ENCODE results near the gene MTF1.
"Not testable (repeated sequence)": the region's sequence is repeated elsewhere in the genome, so short reads cannot be mapped to it uniquely, and the experiment has no call there.

MTF1 gene

DNA sequence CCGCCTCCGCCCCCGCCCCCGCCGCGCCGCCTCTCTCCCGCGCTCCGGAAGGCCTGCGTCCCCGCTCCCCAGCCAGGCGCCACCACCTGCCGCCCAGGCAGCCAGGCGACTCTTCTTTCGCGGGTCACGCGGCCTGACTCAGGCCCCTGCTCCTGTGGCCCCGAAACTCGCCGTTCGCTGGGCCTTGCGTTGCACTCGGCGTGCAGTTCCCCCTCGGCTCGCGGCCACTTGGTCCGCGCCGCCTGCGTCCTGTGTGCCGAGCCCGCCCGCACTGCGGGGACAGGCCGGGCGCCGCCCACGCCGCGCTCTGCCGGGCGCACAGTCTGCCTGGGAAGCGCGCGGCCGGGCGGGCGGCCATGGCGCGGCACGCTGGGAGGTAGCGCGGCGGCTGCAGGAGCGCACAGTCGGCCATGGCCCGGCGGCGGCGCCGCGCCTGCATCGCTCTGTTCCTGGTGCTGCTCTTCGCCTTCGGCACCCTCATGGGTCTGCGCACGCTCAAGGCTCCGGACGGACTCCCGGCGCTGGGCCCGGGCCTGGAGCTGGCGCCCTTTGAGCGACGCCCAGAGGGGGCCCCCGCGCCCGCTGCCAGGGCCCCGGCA, 65.5 kb downstream of the MTF1 start, which contains the start of gene MANEAL:
TSS of gene MANEAL (plus strand) at position 75 of the 599 bp plus-strand sequence. CDS start at position 411, 336 bp downstream.
- DNase-seq (ENCODE audit: low spot score), result peak; percentile 81

DNA sequence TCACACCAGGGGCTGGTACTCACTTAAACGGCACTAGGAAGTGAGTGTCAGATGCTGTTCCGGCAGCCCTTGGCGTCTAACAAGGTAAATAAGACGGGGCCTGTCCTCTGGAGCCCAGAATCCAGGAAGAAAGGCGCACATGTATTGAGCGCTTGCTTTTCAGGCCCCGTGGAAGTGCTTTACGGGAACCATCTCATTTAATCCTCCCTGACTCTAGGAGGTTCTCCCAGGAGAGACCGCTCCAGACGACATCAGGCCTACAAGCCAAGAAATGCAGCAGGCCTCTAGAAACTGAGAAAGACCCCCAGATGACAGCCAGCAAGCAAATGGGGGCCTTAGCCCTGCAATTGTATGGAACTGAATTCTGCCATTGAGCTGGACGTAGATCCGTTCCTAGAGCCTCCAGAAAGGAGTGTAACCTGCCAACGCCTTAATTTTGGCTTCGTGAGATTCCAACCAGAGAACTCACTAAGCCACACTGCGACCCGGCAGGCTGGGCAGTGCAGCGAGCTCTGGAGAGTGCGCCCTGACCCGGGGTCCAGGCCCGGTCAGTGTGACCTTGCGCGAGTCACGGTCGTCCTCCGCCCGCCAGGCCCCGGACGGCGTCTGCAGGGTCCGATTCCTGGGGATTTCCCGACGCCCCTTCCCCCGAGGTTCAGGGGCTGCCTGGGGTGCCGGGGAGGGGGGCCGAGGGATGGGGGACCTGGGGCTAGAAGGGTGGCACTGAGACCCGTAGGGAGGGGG, 66.3 kb downstream of the MTF1 start:
- DNase-seq (ENCODE audit: low spot score), result no peak

DNA sequence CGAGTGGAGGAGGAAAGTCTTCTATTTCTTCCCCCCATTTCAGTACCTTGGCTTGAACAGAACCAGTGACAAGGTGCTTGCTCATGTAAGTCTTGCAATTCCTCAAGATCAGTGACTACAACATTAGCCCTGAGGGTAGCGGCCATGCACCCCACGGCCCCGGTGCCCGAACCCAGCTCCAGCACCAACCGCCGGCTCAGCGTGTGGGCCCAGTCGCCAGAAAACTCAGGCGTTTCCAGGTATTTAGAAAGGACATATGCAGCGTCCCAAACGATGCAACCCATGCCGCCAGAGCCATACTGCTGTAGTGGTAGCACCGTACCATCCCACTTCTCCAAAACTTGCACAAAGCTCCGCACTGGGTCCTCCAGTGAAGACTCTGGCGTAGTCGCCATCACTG, 76.9 kb downstream of the MTF1 start:
- no peak for DNase-seq (ENCODE audit: low spot score)

DNA sequence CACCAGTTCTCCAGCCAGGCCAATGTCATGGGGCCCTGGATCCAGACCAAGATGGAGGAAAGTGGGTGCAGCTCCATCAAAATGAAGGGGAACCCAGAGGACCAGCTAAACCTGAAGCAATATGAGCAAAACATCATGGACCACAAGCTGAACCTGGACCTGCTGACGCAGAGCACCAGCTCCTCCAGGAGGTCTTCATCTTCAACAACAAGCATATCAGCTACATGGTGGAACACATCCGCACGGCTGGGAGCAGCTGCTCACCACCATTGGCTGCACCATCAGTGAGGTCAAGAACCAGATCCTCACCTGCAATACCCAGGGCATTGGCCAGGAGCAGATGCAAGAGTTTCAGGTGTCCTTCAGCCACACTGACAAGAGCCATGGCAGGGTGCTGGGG, 80.7 kb downstream of the MTF1 start:
- DNase-seq (ENCODE audit: low spot score), result no peak

DNA sequence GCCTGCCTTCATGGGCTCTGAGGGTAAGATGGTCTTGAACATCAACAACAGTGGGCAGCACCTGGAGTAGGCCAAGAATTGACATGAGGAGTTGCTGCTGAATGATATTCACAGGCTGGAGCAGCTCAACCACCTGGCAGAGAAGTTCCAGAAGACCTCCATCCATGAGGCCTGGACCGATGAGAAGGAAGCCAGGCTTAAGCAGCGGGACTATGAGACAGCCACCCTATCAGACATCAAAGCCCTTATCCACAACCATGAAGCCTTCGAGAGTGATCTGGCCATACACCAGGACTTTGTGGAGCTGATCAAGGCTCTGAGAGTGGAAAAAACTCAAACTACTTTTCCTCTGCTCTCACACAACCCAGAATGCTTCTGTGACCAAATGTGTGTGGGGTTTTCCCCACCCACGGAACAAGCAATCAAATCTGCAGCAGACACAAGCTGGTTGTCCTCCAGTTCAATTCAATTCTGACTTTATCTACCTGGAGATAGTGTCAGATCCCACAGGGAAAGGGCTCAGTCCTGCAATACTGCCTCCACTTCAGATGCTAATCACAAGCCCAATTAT, 82.4 kb downstream of the MTF1 start:
- DNase-seq (ENCODE audit: low spot score), result no peak

DNA sequence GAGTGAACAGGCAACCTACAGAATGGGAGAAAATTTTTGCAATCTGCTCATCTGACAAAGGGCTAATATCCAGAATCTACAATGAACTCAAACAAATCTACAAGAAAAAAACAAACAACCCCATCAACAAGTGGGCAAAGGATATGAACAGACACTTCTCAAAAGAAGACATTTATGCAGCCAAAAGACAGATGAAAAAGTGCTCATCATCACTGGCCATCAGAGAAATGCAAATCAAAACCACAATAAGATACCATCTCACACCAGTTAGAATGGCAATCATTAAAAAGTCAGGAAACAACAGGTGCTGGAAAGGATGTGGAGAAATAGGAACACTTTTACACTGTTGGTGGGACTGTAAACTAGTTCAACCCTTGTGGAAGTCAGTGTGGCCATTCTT, 88.0 kb downstream of the MTF1 start:
- not testable (repeated sequence) for DNase-seq (ENCODE audit: low spot score)

DNA sequence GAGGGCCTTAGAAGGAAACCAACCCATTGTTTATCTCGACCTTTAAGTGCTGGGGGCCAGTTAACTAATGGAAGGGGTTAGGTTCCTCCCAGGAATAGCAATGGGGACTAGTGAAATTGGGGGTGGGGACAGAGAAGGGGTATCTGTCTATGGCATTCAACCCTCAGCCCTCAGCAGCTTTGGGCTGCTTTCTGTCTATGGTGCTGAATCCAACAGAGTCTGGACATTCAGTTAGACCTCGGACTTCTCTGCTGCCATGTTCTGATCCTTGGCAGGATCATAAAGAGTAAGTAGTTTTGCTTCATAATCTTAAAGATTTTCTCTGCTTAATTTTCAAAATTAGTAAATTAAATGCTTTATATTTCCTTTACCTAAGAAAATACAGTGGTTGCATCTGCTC, 91.9 kb downstream of the MTF1 start:
- no peak for DNase-seq (ENCODE audit: low spot score)

DNA sequence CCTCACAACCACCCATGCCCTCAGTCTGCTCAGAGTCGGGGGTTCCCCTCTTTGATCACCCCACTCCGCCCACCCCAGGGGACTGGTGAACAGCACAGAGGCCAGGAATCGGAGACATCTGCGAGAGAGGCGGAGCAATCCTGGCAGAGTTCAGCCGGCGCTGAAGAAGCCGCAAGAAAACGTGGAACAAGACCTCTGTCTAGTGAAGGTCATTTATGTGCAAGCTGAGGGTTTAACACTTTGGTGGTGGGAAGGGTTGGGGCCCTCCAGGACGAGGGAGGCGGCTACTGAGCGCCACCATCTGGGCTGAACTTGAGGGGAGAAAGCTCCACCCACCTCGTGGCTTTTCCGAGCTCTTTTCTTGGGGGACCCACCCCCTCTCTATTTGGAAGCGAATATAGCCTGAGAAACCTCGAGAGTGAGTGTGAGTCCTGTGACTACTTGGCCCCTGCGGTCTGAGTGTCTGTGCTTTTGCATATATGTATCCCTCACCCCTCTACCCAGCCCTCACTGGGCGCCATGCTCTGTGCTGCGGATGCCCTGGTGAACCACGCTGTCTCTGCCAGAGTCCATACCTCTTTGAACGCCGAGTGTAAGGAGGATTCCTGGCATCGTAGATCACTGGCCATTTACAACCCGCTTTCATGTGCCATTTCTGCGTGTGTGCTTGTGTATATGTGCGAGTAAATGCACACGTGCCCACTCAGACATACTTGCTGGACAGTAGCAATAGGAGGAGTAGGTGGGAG, 93.3 kb downstream of the MTF1 start:
- DNase-seq (ENCODE audit: low spot score), result no peak

DNA sequence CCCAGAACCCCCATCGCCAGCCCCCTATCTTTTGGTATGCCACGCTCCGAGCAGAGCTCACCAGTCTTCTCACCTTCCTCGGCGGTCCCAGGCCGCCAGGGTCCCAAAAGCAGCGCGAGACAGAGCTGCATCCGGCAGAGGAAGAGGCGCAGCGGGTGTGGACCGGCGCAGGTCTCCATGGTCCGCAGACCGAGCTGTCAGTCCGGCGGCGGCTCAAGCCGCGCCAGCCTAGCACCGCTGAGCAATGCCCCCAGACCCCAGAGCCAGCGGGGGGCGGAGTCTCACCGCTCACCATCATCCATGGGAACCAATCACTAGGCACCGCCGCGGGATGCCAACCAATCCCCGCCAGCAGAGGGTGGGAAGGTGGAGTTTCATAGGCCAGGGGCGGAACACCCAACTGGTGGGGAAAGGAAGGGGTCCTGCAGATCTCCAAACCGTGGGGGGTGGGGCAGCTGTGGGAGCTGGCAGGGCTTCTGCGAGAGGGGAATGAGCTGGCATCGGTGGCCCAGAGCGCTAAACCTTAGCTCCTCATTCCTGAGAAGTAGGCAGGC, 94.4 kb downstream of the MTF1 start, which contains the start of gene EPHA10:
TSS of gene EPHA10 (minus strand) at position 233 of the 554 bp plus-strand sequence. CDS start at position 179, 54 bp downstream.
- no peak for DNase-seq (ENCODE audit: low spot score)

DNA sequence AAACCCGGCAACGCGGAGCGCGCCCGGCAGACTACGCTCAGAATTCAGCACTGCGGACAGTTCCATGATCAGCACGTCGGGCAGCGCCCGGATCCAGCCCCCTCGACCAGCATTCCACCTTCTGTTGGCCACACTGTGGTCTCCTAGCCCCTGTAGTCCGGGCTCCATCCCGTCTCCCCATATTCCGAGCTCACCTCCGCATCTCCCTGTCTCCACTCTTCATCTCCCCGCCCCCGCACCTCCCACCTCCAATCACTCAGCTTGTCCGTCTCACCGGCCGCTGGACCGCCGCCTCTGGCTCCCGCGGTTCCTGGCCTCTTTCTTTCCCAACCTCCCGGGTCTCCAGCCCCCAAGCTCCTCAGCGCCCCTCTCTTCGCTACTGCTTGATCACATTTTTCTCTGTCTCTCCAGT, 95.0 kb downstream of the MTF1 start:
- DNase-seq (ENCODE audit: low spot score), result peak; percentile 47

DNA sequence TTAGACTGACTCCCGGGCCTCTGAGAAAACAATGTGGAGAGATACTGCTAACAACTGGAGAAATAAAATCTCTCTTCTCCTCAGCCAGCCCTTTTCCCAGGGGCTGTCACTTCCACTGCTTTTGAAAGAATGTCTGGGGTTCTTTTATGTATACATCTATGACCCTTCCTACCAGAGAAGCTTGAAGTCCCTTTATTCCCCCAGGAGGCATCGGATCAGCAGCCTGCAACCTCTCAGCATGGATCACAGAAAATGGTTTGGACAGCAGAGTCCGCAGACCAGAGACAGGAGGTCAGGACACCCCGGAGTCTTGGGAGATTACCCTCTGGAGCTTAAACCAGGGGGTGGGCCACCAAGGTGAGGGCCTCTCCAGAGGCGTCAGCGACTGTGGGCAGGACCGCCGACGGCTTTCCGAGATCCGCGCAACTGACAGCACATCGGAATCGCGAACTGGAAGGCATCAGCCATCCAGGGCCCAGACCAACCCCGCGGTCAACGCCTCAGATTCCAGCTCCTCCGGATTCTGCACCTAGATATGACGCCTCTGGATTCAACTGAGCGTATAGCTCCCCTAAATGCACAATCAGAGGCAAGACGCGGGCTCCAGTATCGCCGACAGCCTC, 95.5 kb downstream of the MTF1 start:
- no peak for DNase-seq (ENCODE audit: low spot score)

DNA sequence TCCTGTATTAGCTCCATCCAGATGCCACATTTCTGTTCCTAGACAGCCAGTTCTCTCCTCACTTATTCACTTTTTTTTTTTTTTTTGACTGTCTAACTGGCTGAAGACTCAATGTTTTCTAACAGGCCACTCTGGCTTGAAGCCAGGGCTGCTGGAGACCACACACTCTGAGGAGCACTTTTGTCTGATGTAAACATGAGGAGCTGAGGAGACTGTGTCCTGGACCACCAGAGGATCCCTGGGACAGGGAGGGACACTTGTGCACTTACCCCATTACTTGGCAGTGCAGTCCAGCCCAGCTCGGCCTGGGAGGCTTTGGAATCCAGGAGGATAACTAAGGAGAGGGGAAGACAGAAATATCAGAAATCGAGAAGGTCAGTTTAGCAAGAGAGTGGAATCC, 96.9 kb downstream of the MTF1 start:
- no peak for DNase-seq (ENCODE audit: low spot score)

DNA sequence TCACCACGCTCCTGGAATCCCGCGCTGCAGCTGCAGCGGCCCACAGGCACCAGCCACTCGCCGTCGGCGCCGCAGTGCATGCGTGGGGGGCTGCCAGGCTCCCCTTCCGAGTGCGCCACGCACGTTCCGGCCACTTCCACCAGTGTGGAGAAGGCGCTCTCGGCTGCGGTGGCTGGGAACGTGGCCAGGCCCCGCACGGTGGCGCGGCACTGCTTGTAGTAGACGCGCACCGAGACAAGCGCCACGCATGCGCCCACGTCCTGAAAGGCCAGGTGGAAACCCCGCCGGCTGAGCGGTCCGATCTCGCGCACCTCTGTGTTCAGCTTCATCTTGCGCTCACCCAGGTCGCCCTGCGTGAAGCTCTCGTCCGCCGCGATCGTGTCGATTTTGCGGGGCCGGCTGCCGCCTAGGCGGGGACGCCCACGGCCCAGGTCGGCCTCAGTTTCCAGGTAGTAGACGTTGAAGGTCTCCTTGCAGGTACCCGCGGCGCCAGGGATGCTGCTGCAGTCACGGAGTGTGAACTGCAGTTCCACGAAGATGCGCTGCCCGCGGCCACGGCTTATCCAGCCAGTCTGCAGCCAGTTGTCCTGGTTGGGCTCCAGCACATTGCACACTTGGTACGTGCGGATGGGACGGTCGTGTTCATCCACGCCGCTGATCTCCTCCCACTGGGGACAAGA, 97.8 kb downstream of the MTF1 start:
- DNase-seq (ENCODE audit: low spot score), result no peak
